H1 (cell line): ENCODE results near the gene SMCHD1. TPM values are rescaled to one million over a fixed set of nuclear protein-coding genes. Genes with fewer than 3 reads are reported as not detected.

Experiments
- CTCF ChIA-PET: fragments of 300-600 bp; sonication (Branson Sonifier 250); formaldehyde crosslinking; loops from one replicate; lab custom pipeline; 2021; ENCODE audit not compliant: partially characterized antibody; lab: Charles Lee
- POLR2A ChIA-PET: fragments of 300-600 bp; sonication (Branson Sonifier 250); formaldehyde crosslinking; loops from one replicate; lab custom pipeline; 2021; ENCODE audit warnings: inconsistent platforms; ENCODE audit not compliant: partially characterized antibody; lab: Charles Lee
- DNase-seq, 2 experiments: peaks; one replicate each; pipeline versions ENCODE4 v3.0.0 to v3.0.0-alpha.2; 2010 to 2022; ENCODE audit warnings: low spot score in 2 of 2, low read depth in 1 of 2, mixed read lengths in 1 of 2
- FAIRE-seq: peaks from 2 replicates; lab custom pipeline; 2011; peaks lifted over from hg19 to GRCh38; lab: Jason Lieb, UNC
- H2AFZ ChIP-seq: 2 replicates; pipeline ENCODE4 v1.8.1; 2012; ENCODE audit warnings: low read length, inconsistent platforms
- H2AK5ac ChIP-seq: 2 replicates; pipeline ENCODE4 v1.6.1; 2013; ENCODE audit warnings: low read depth, low read length
- H2BK120ac ChIP-seq: replicated peaks from 2 replicates; pipeline ENCODE3; 2013; ENCODE audit warnings: low read depth, low read length, inconsistent platforms
- H2BK12ac ChIP-seq: 2 replicates; pipeline ENCODE4 v1.6.1; 2013; ENCODE audit warnings: low read depth, low read length
- H2BK15ac ChIP-seq: 2 replicates; pipeline ENCODE4 v1.6.1; 2013; ENCODE audit warnings: low read length
- H2BK20ac ChIP-seq: 2 replicates; pipeline ENCODE4 v1.6.1; 2013; ENCODE audit warnings: low read length
- H2BK5ac ChIP-seq: 2 replicates; pipeline ENCODE4 v1.6.1; 2013; ENCODE audit warnings: low read depth, low read length
- H3K14ac ChIP-seq: 2 replicates; pipeline ENCODE4 v1.6.1; 2013; ENCODE audit warnings: inconsistent platforms; ENCODE audit not compliant: insufficient read length
- H3K18ac ChIP-seq: 2 replicates; pipeline ENCODE4 v1.6.1; 2013; ENCODE audit warnings: low read length; ENCODE audit errors: extremely low read depth
- H3K23ac ChIP-seq: 2 replicates; pipeline ENCODE4 v1.6.1; 2013; ENCODE audit warnings: inconsistent platforms; ENCODE audit not compliant: insufficient read length
- H3K23me2 ChIP-seq: 2 replicates; pipeline ENCODE4 v1.6.1; 2013; ENCODE audit warnings: low read depth, low read length
- H3K27ac ChIP-seq: 2 replicates; pipeline ENCODE4 v1.6.1; 2011; ENCODE audit warnings: low read depth, low read length, inconsistent platforms
- H3K27me3 ChIP-seq, 4 experiments: replicated peaks in 1 of 4; 1 replicate in 1 of 4; 2 replicates in 3 of 4; pipeline versions ENCODE4 v1.6.1 to v1.8.1; 2011 to 2013; ENCODE audit warnings: low read length in 3 of 4, mild to moderate bottlenecking in 3 of 4, inconsistent platforms in 2 of 4, mixed read lengths in 2 of 4, moderate library complexity in 1 of 4; ENCODE audit not compliant: control insufficient read depth in 3 of 4, insufficient read depth in 3 of 4; ENCODE audit errors: extremely low read depth in 1 of 4
- H3K36me3 ChIP-seq, 4 experiments: 2 replicates each; pipeline versions ENCODE4 v1.6.1 to v1.8.1; 2011 to 2013; ENCODE audit warnings: mild to moderate bottlenecking in 4 of 4, low read length in 3 of 4, moderate library complexity in 2 of 4, control low read depth in 1 of 4, inconsistent platforms in 1 of 4; ENCODE audit not compliant: insufficient read depth in 4 of 4, control insufficient read depth in 2 of 4
- H3K4ac ChIP-seq: replicated peaks from 2 replicates; pipeline ENCODE3; 2013; ENCODE audit warnings: low read length, low read depth, mixed read lengths, inconsistent platforms; ENCODE audit not compliant: insufficient read length
- H3K4me1 ChIP-seq, 4 experiments: replicated peaks in 1 of 4; 1 replicate in 1 of 4; 2 replicates in 3 of 4; pipeline versions ENCODE4 v1.6.1 to v1.8.1; 2011 to 2013; ENCODE audit warnings: low read length in 3 of 4, inconsistent platforms in 2 of 4, mixed read lengths in 1 of 4; ENCODE audit not compliant: insufficient read depth in 4 of 4, control insufficient read depth in 3 of 4
- H3K4me2 ChIP-seq, 2 experiments: 2 replicates each; pipeline versions ENCODE4 v1.6.1 to v1.8.1; 2011 to 2013; ENCODE audit warnings: low read depth in 2 of 2, low read length in 2 of 2, control low read depth in 1 of 2, inconsistent platforms in 1 of 2, mild to moderate bottlenecking in 1 of 2; ENCODE audit not compliant: insufficient read depth in 1 of 2
- H3K4me3 ChIP-seq, 4 experiments: fragments of 200-600, 300-600 bp in 1 of 4; sonication (generic), shearing (Covaris generic), sonication (Bioruptor Twin) in 1 of 4; 2 replicates each; pipeline versions ENCODE4 v1.5.1 to v1.8.1; 2011 to 2016; ENCODE audit warnings: low read length in 4 of 4, low read depth in 3 of 4, control low read depth in 2 of 4, inconsistent platforms in 2 of 4, mild to moderate bottlenecking in 2 of 4, mixed read lengths in 1 of 4, moderate library complexity in 1 of 4; ENCODE audit not compliant: insufficient read depth in 2 of 4; ENCODE audit errors: extremely low read depth in 1 of 4
- H3K56ac ChIP-seq: replicated peaks from 2 replicates; pipeline ENCODE3; 2013; ENCODE audit warnings: low read depth, mild to moderate bottlenecking, mixed read lengths, low read length, inconsistent platforms; ENCODE audit not compliant: insufficient read length
- H3K79me1 ChIP-seq: 2 replicates; pipeline ENCODE4 v1.6.1; 2013; ENCODE audit warnings: low read depth, low read length, control low read depth
- H3K79me2 ChIP-seq, 2 experiments: 2 replicates each; pipeline versions ENCODE4 v1.6.1 to v1.8.1; 2012 to 2013; ENCODE audit warnings: low read length in 2 of 2, mild to moderate bottlenecking in 2 of 2, inconsistent platforms in 1 of 2; ENCODE audit not compliant: insufficient read depth in 2 of 2, control insufficient read depth in 1 of 2
- H3K9ac ChIP-seq, 4 experiments: replicated peaks in 1 of 4; 1 replicate in 1 of 4; 2 replicates in 3 of 4; pipeline versions ENCODE4 v1.6.1 to v1.8.1; 2011 to 2013; ENCODE audit warnings: low read depth in 3 of 4, low read length in 3 of 4, control low read depth in 2 of 4, mild to moderate bottlenecking in 2 of 4, moderate library complexity in 2 of 4, inconsistent platforms in 1 of 4; ENCODE audit errors: extremely low read depth in 1 of 4
- H3K9me3 ChIP-seq, 2 experiments: 2 replicates each; pipeline versions ENCODE4 v1.6.1 to v1.8.1; 2012 to 2013; ENCODE audit warnings: mild to moderate bottlenecking in 2 of 2, moderate library complexity in 2 of 2, control low read depth in 1 of 2, inconsistent platforms in 1 of 2, low read depth in 1 of 2, low read length in 1 of 2, mixed read lengths in 1 of 2; ENCODE audit not compliant: insufficient read depth in 2 of 2
- H4K20me1 ChIP-seq, 2 experiments: replicated peaks in 1 of 2; 2 replicates each; pipeline versions ENCODE3 to v1.8.1; 2011 to 2013; ENCODE audit warnings: inconsistent platforms in 2 of 2, low read length in 2 of 2, mild to moderate bottlenecking in 1 of 2; ENCODE audit not compliant: insufficient read depth in 2 of 2, control insufficient read depth in 1 of 2
- H4K5ac ChIP-seq: 2 replicates; pipeline ENCODE4 v1.6.1; 2013; ENCODE audit warnings: low read length, low read depth, mixed read lengths, inconsistent platforms; ENCODE audit not compliant: insufficient read length
- H4K8ac ChIP-seq: 2 replicates; pipeline ENCODE4 v1.8.0; 2013; ENCODE audit warnings: mild to moderate bottlenecking, moderate library complexity, low read length, inconsistent platforms; ENCODE audit not compliant: insufficient read depth; ENCODE audit errors: extremely low read depth
- H4K91ac ChIP-seq: replicated peaks from 2 replicates; pipeline ENCODE3; 2013; ENCODE audit warnings: low read length, mixed read lengths, inconsistent platforms; ENCODE audit not compliant: insufficient read length
- SP4 ChIP-seq: IDR thresholded peaks from 2 replicates; pipeline ENCODE4 v1.6.1; 2012; ENCODE audit warnings: low read length, inconsistent platforms
- WGBS, 2 experiments: shearing (Covaris generic) in 1 of 2; methylation state at CpG; one replicate each; pipeline versions ENCODE4 v1.1.6 to v1.1.7; 2013 to 2015; ENCODE audit warnings: low lambda C conversion rate in 2 of 2, mixed read lengths in 2 of 2, inconsistent platforms in 1 of 2, low coverage in 1 of 2, missing lambda C conversion rate in 1 of 2; ENCODE audit not compliant: insufficient replicate concordance in 2 of 2, insufficient coverage in 1 of 2, insufficient read length in 1 of 2; ENCODE audit errors: extremely low coverage in 1 of 2, missing lambda C conversion rate in 1 of 2; 5-methylcytosine and 5-hydroxymethylcytosine counted together
- polyA plus RNA-seq, 7 experiments: library from polyadenylated mRNA; depleted of rRNA in 3 of 7; stranded (reverse) in 5 of 7; unstranded in 2 of 7; fragments of >200 nt in 5 of 7; fragments of 200-250 nt in 2 of 7; gene quantifications; 1 replicate in 5 of 7; 2 replicates in 1 of 7; 4 replicates in 1 of 7; pipeline versions ENCODE4 v1.2.1 to v1.2.3, GENCODE V29; 2011 to 2013; ENCODE audit warnings: missing spikeins in 2 of 7, mixed read lengths in 2 of 7
- total RNA-seq: library from RNA; stranded (reverse); fragmentation: NEBNext Ultra II Directional; extraction: Animal tissue kit (Norgen Biotek cat#: 25700); gene quantifications from 2 replicates; pipeline ENCODE4 v1.2.1, GENCODE V29; 2021

SMCHD1 gene
- total and polyA plus RNA-seq, 2 of the 8 experiments (the other 6 are each of a cell fraction or from before 2014, with no cell fraction given) = 9.3 to 32.0 TPM

GRCh38 chr18:2814928-2815327, 159.4 kb downstream of the SMCHD1 start:
- H2BK20ac ChIP-seq = no peak overlapping the region
- no peaks in the 10 kb centered on the region for H3K4me1 ChIP-seq
- no peak for DNase-seq
- no peak overlapping the region for H4K91ac ChIP-seq
- H3K56ac ChIP-seq = no peak overlapping the region
- no peak overlapping the region for H3K4ac ChIP-seq
- H3K23me2 ChIP-seq = no peaks in the 10 kb centered on the region
- H3K79me1 ChIP-seq = no peaks in the 10 kb centered on the region
- no peak overlapping the region for H3K4me2 ChIP-seq
- no peak for FAIRE-seq
- no peak for TF ChIP-seq SP4
- H4K8ac ChIP-seq = no peak overlapping the region
- ChIA-PET POLR2A (no interaction called here), CTCF (no interaction called here)
- H3K79me2 ChIP-seq = no peaks in the 10 kb centered on the region
- no peak overlapping the region for H3K23ac ChIP-seq
- no peak overlapping the region for H3K4me3 ChIP-seq
- no peak overlapping the region for H3K18ac ChIP-seq
- no peak overlapping the region for H2AFZ ChIP-seq
- H3K9ac ChIP-seq = no peak overlapping the region
- no peak overlapping the region for H2BK15ac ChIP-seq
- no peak overlapping the region for H4K5ac ChIP-seq
- no peak overlapping the region for H3K14ac ChIP-seq
- no peak overlapping the region for H2BK5ac ChIP-seq
- no peaks in the 10 kb centered on the region for H3K27me3 ChIP-seq
- no peak overlapping the region for H2AK5ac ChIP-seq
- no peak overlapping the region for H3K27ac ChIP-seq
- no peak overlapping the region for H2BK120ac ChIP-seq
- no peaks in the 10 kb centered on the region for H3K36me3 ChIP-seq
- peaks cover 0 to 9% of the 10 kb centered on the region in 2 experiments; a peak in 2 of 4 replicates for H3K9me3 ChIP-seq
- no peaks in the 10 kb centered on the region for H4K20me1 ChIP-seq
- H2BK12ac ChIP-seq = no peak overlapping the region
- whole genome bisulfite sequencing, 2 experiments = 95% methylated on average over 2 of the region's 2 CpGs; no CpG with 5 or more reads in 1 of the 2 experiments
